ENCODE measurements around the gene TMEM273.

Gene TMEM273, protein sequence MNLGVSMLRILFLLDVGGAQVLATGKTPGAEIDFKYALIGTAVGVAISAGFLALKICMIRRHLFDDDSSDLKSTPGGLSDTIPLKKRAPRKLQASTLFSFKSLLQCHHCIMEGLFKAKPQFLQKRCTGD

DNA sequence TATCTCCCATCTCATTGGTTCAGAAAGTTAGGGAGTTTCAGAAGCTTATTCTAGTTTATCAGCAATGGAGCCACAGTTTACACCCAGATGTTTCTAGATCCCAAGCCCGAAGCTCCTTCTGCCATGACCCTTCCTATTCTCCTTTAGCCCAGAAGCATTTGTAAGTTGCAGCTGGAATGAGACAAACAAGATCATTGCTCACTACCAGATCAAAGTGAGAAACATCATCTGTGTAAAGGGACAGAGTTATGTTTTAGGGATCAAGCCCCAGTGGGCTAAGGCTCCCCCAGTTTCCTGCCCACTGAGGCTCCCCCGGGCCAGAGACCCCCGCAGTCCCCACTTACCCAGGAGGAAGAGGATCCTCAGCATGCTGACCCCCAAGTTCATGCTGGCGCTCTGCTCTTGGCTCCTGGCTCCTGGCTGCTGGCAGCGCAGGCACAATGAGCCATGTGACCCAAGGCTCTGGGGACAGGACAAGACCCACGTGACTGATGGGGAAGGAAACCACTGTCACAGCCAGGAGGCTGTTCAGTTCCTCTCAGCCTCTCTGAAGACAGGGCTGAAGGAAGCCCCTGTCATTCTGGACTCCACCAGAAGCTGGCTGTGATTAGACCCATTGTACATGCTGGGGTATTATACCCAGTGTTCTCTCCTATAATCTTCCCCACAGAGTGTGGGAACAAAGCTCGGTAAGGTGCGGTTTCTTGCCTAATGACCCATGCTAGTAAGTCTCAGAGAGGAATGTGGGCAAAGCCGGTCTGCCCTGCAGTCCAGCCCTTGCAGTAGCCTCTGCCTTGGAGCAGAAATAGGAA lies at the start of gene TMEM273:
Gene TMEM273, minus strand, starts transcription at position 442 of the 812 bp plus-strand sequence. Its CDS starts 55 bp downstream, at position 387.
- no peak for DNase-seq (ENCODE audit: low read depth in 2 of 2, low spot score in 1 of 2)

DNA sequence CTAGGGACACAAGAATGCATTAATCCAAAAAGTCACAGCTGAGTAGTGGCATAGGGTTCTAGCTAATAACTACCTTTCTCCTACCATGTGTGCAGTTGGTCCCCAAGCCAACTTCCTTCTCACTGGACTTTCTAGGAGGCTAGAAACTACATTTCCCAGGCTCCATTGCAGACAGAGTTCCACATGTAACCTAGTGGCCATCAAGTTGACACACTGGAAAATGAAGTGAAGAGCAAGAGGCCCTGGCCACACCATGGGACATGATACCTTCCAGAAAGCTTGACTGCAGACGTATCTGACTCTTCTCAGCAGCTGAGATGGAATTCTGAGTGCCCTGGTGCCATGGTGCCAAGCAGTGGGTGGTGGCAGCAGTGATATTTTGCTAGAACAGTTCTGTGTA lies 49.8 kb upstream of the TMEM273 start:
- no peak for DNase-seq (ENCODE audit: low read depth in 2 of 2, low spot score in 1 of 2)

- DNase-seq (ENCODE audit: low read depth in 2 of 2, low spot score in 1 of 2) = no peak
Measured at GRCh38 chr10:49235392-49235791, 47.2 kb upstream of the TMEM273 start.

DNA sequence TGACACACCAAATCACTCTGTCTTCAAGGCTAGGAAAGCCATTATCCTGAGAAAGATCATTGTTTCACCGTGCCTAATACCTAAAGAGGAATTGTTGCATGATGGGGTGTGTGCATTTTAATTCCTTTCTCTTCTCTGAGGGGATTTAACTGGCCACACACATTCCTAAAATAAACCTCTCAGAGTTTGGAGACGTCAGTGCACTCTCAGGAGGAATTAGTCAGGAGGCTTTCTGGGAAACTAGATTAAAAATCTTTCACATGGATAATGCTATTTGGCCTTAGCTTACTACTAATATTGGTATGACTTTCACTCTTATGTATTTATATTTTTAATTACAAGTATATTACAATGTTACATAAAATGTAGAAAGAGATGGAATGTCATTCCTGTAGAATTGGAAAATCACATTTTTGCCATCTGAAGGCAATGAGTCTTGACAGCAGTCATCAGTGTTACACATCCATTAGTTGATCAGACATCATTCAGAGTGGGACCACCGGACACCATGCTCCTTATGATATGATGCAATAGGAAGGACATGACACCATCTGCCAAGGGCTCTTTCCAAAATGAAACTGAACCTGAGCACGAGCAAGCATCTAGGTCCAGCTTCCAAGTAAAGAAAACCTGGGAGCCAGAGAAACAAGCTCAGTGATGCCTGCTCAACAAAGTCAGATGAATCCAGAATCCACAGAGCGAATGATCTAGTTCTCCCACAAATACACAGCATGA lies 43.1 kb upstream of the TMEM273 start:
- no peak for DNase-seq (ENCODE audit: low read depth in 2 of 2, low spot score in 1 of 2)

GRCh38 chr10:49230004-49230403 lies 41.8 kb upstream of the TMEM273 start:
- no peak for DNase-seq (ENCODE audit: low read depth in 2 of 2, low spot score in 1 of 2)

- DNase-seq (ENCODE audit: low read depth in 2 of 2, low spot score in 1 of 2) = no peak
Measured at GRCh38 chr10:49228677-49229076, 40.5 kb upstream of the TMEM273 start.

- DNase-seq (ENCODE audit: low read depth in 2 of 2, low spot score in 1 of 2) = no peak
Measured at GRCh38 chr10:49227406-49227805, 39.2 kb upstream of the TMEM273 start.

DNA sequence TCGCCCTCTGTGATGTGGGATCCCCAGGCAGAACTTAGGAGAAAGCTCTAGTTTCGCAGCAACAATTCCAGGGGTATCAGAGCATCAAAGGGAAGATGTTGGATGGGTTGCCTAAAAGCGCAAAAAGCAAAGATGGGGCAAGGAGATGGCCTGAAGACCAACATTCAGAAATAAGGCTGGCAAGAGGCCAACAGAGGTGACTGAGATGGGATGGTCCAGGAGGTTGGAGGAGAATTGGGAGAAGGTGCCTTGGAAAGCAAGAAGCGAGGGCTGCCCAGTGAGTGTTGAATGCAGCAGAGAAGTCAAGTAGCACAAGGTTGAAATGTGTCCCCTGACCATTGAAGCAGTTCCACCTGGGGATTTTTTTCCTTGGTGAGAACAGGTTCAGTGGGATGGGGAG lies 38.4 kb upstream of the TMEM273 start:
- DNase-seq (ENCODE audit: low read depth in 2 of 2, low spot score in 1 of 2) = no peak

- DNase-seq (ENCODE audit: low read depth in 2 of 2, low spot score in 1 of 2) = no peak
Measured at GRCh38 chr10:49225218-49225876, 37.2 kb upstream of the TMEM273 start.

- no peak for DNase-seq (ENCODE audit: low read depth in 2 of 2, low spot score in 1 of 2)
Measured at GRCh38 chr10:49223205-49223604, 35.0 kb upstream of the TMEM273 start.

DNA sequence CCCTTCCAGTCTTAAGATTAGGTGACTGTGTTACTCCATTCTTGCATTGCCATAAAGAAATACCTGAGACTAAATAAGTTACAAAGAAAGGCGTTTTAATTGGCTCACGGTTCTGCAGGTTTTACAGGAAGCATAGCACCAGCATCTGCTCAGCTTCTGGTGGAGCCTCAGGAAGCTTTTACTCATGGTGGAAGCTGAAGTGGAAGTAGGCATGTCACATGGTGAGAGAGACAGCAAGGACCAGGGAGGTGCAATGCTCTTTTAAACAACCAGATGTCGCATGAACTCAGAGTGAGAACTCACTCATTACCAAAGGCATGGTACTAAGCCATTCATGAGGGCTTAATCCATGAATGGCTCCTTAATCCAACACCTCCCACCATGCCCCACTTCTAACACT lies 34.0 kb upstream of the TMEM273 start:
- DNase-seq (ENCODE audit: low read depth in 2 of 2, low spot score in 1 of 2) = no peak

DNA sequence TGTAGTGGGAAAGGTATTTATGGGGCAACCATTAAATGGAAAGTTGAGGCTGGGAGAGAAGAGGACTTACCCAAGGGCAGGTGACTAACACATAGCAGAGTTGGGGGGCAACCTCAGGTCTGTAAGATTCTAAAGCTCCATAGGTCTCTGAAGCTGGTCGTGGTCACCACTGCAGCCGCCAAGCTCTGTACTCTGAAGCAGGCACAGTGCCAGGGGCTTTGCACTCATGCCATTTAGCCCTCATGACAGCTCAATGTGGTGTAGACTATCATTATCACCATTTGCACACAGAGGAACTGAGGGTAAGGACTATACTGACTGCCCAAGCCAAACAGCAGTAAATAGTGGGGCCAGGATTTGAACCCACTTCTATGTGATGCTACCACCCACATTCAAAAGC lies 32.5 kb upstream of the TMEM273 start:
- no peak for DNase-seq (ENCODE audit: low read depth in 2 of 2, low spot score in 1 of 2)

DNA sequence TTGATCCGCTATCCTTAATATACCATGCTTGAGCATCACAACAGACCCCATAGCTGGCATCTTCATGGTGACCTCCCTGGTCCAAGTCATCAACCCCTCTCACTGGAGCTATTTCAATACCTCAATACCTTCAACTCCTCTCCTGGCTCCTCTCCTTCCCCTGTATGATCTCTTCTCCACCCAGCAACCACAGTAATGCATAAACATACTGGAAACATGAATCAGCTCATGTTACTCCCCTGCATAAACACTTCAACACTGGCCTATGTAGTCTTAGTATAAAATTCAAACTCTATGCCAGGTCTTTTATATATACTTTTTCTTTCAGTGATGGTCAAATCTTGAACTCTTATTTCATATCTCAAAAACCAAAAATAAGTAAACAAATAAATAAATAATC lies 31.8 kb upstream of the TMEM273 start:
- no peak for DNase-seq (ENCODE audit: low read depth in 2 of 2, low spot score in 1 of 2)

DNA sequence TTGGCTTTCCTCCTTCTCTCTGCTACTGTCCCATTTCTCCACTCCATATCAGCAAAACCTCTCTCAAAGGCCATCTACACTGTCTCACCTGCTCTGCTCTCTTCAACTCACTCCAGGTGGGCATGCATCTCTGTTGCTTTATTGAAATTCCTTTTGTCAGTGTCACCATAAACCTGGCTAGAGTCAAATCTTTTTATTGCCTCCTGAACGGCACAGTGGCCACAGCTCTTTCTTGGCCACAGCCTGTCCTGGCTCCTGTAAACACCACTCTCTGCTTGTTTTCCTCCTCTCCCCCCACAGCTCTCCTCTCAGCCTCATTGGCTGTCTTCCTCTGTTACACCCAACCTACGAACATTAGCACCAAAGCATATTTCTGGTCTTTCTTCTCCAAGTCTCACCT lies 31.1 kb upstream of the TMEM273 start:
- no peak for DNase-seq (ENCODE audit: low read depth in 2 of 2, low spot score in 1 of 2)

DNA sequence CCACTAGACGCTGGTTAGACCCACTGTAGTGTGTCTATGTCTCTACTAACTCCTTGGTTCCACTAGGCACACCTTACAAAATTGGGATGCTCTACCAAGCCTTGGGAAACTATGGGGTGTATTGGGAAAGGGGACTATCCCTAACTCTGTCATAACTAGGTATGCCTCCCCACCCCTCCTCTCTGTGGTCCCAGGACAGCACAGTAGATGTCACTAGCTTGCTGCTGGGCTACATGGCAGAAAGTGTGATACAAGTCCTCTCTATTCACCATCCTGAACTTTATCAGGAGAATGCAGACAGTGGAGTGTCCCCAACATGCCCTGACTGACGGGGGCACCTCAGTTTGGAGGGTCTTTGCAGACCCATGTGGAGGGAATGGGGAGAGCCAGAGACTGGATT lies 30.3 kb upstream of the TMEM273 start:
- DNase-seq (ENCODE audit: low read depth in 2 of 2, low spot score in 1 of 2) = no peak

- DNase-seq (ENCODE audit: low read depth in 2 of 2, low spot score in 1 of 2) = no peak
Measured at GRCh38 chr10:49217645-49218044, 29.5 kb upstream of the TMEM273 start.

DNA sequence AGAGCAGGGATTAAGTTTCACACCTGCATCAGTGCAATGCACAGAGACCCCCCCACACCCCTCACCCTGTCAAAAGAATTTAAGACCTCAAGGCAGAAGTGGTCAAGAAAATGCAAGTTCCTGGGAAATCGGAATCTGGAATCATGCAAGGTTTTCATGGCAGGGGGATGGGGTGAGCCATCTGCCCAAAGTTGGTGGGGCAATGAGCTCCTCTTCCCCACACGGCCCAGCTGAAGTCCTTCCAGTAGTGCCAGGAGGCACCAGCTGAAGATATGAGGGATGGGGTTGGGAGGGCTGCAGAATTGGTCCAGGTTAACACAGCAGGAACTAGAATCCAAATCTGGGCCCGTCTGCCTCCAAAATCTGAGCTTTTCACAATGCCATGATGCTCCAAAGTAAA lies 25.0 kb upstream of the TMEM273 start:
- no peak for DNase-seq (ENCODE audit: low read depth in 2 of 2, low spot score in 1 of 2)

DNA sequence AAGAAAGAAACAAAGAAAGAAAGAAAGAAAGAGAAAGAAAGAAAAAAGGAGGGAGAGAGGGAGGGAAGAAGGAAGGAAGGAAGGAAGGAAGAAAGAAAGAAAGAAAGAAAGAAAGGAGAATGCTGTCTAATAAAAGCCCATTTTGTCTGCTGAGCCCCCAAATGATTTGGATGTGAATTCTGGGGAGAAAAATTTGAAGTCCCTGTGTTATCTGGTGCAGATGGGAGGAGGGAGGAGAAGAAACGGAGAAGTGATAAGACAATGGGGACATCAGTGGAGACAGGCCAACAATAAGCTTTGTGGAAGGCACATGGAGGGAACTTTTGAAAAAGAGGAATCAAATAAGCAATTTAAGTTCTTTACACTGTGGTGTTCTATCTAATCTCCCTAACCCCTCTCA lies 24.6 kb upstream of the TMEM273 start:
- DNase-seq (ENCODE audit: low read depth in 2 of 2, low spot score in 1 of 2) = no peak

DNA sequence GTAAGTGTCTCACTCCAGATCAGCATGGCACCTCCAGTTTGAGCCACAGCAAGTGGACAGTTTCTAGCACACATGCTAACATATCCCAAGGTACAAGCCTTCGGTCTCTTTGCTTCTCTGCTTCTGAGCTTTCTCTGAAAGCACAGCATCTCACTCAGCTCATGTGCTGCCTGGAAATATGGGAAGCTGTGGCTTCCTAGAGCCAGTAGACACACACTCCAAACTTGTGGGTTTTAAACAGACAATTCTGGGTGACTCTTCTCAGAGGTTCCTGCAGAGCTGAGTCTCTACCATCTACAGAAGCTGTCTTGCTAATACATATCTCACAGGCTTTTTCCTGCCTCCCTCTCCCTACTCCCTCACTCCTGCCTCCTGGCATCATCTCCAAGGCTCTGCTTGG lies 23.9 kb upstream of the TMEM273 start:
- no peak for DNase-seq (ENCODE audit: low read depth in 2 of 2, low spot score in 1 of 2)

GRCh38 chr10:49208996-49209395 lies 20.8 kb upstream of the TMEM273 start:
- DNase-seq (ENCODE audit: low read depth in 2 of 2, low spot score in 1 of 2) = no peak

DNA sequence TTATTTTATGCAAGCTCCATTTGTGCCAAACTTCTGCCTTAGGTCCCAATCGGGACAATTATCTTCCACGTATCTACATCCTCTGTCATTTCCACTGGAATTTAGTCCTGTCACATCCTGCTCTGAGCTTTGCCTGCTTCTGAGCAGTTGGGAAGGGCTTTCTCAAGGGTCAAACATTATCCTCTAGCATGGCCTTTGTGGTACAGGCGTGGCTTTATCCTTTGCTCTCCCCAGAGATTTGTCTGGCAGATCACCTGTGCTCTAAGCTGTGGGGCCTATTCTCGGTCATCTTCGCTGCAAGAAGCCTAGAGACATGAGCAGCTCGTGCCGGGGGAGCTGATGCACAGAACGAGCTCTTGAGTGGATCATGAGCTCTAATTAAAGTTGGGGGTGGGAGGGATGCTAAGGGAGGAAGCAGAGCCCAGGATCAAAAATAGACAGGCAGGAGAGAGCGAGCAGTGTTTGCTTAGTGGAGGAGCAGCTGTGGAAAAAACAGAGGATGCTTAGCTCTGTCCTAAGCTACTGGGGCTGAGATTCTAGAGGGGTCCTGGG lies 19.8 kb upstream of the TMEM273 start:
- no peak for DNase-seq (ENCODE audit: low read depth in 2 of 2, low spot score in 1 of 2)

DNA sequence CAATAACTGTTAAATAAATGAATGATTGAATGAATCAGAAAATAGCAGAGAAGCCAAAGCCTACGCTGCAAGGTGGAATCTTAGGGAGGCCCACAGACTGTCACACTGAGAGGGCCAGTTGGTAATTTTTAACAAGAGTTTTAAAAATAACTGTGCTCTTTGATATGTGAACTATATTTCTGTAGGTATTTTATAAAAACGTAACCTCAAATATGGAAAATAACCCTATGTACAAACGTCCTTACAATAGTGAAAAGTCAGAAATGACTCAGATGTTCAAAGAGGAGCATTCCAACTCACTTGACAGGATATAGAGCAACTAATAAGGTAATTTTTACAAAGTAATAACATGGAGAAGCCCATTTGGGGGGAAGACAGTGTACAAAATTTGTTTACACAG lies 18.9 kb upstream of the TMEM273 start:
- no peak for DNase-seq (ENCODE audit: low read depth in 2 of 2, low spot score in 1 of 2)

All from stimulated activated CD8-positive, alpha-beta memory T cell treated with anti-CD3 and anti-CD28 coated beads, Interleukin-4, amount 100 ng/mL, for 4 hours (primary cell).